Calu3 (cell line): ENCODE measurements around the gene SLC25A21. TPM values are rescaled to one million over a fixed set of nuclear protein-coding genes. Genes with fewer than 3 reads are reported as not detected.

ENCODE experiments used
- BruUV-seq: library from RNA; stranded (reverse); fragments of 400-500 nt; replicated peaks from 2 replicates; lab custom pipeline; 2021; lab: Mats Ljungman, UMichigan
- CTCF ChIA-PET: fragments of 300-600 bp; sonication (Branson Sonifier 250); formaldehyde crosslinking; loops from one replicate; lab custom pipeline; 2022; ENCODE audit warnings: antibody characterized with exemption; lab: Charles Lee
- DNase-seq: peaks from one replicate; pipeline ENCODE4 v3.0.0; 2022
- H3K27ac Mint-ChIP-seq: one replicate; pipeline ENCODE4 v1.8.0; 2022; ENCODE audit warnings: mixed read lengths; ENCODE audit not compliant: unreplicated experiment
- H3K27me3 Mint-ChIP-seq: one replicate; pipeline ENCODE4 v1.8.0; 2022; ENCODE audit warnings: mixed read lengths; ENCODE audit not compliant: unreplicated experiment
- H3K36me3 Mint-ChIP-seq: one replicate; pipeline ENCODE4 v1.8.0; 2022; ENCODE audit warnings: mild to moderate bottlenecking, moderate library complexity, mixed read lengths; ENCODE audit not compliant: insufficient read depth, unreplicated experiment
- H3K4me1 Mint-ChIP-seq: one replicate; pipeline ENCODE4 v1.8.0; 2022; ENCODE audit warnings: mild to moderate bottlenecking, low read depth, mixed read lengths; ENCODE audit not compliant: unreplicated experiment
- H3K4me3 Mint-ChIP-seq: one replicate; pipeline ENCODE4 v1.8.0; 2022; ENCODE audit warnings: mild to moderate bottlenecking, low read depth, moderate library complexity, mixed read lengths; ENCODE audit not compliant: unreplicated experiment
- H3K9me3 Mint-ChIP-seq: one replicate; pipeline ENCODE4 v1.8.0; 2022; ENCODE audit warnings: low read depth, mixed read lengths; ENCODE audit not compliant: unreplicated experiment
- CTCF ChIP-seq: fragments of 200-600 bp; IDR thresholded peaks from one replicate; pipeline ENCODE4 v1.8.0; 2022; ENCODE audit warnings: antibody characterized with exemption; ENCODE audit not compliant: unreplicated experiment
- intact Hi-C: fragments of 100-400 bp; cut with micrococcal nuclease; formaldehyde crosslinking; loops from one replicate; pipeline ENCODE4 v1.10.0; 2022; ENCODE audit not compliant: unreplicated experiment
- total RNA-seq: library from RNA; stranded (reverse); gene quantifications from 2 replicates; pipeline ENCODE4 v1.2.3, GENCODE V29; 2022

Gene SLC25A21
- total RNA-seq, 1 experiment from 2014 or later: 1.4 TPM

DNA sequence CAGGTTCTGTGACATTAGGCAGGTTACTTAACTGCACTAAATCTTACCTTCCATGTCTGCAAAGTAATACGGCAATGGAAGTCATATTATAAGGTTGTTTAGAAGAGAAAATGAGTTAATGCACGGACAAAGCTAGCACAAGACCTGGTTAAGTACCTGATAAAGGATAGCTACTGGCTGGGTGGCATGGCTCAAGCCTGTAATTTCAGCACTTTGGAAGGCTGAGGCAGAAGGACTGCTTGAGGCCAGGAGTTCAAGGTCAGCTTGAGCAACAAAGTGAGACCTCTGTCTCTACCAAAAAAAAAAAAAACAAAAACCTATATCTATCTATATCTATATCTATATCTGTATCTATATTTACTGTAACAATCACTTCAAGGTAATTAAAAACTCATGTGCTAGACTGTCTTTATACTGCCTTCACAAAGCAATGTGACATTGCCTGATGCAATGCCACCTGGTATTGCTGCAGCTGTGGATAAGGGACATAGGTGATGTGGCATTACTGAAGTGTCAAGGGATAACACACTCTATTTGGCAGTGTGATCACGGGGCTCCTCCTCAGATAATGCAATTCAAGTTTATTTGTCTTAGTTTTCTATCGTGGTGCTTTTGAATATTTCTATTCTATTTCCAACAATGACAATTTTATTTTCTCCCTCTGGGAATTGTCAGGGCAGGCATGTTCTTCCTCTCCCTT lies 403.6 kb downstream of the SLC25A21 start:
- H3K27ac Mint-ChIP-seq: no peak overlapping the region
- no peak for TF ChIP-seq CTCF
- H3K36me3 Mint-ChIP-seq: no peaks in the 10 kb centered on the region
- peaks cover 24% of the 10 kb centered on the region for H3K4me1 Mint-ChIP-seq
- BruUV-seq: no TSS peak
- intact Hi-C loops: no loop called here
- CTCF ChIA-PET: no interaction called here
- no peaks in the 10 kb centered on the region for H3K9me3 Mint-ChIP-seq
- H3K4me3 Mint-ChIP-seq: no peak overlapping the region
- no peaks in the 10 kb centered on the region for H3K27me3 Mint-ChIP-seq
- no peak for DNase-seq

DNA sequence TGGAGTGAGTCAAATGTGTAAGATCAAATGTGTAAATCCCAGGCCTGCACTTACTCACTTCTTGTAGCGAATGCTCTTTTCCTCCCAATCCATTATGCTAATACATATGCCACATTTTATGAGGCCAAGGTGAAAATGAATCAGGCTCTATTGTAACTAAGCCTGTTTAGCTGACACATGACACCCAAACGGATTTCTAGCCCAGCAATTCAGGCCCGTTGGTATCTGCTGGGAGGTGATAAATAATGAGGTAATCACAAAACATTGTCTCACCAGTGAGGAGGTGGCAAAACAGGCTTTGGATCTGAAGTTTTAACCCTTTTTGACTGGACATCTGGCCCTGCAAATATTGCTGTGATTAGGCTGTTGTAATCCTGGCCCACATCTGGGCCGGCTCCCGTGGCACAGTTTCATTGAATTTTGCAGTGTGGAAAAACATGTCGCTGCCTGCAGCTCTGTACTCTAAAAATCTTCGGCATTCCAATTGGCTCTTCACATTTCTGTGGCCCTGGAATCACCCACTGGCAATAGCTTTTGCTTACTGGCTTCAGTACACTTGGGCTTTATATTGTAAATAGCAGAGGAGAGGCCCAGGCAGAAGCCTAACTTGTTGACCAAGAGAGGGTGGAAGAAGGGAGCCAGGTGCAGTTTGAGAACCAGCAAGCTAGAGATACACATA lies 404.7 kb downstream of the SLC25A21 start:
- no peak overlapping the region for H3K27ac Mint-ChIP-seq
- no peaks in the 10 kb centered on the region for H3K36me3 Mint-ChIP-seq
- H3K4me1 Mint-ChIP-seq: peaks cover 31% of the 10 kb centered on the region
- no peaks in the 10 kb centered on the region for H3K27me3 Mint-ChIP-seq
- CTCF ChIA-PET: no interaction called here
- no peak overlapping the region for H3K4me3 Mint-ChIP-seq
- DNase-seq: peak; percentile 32
- intact Hi-C loops: no loop called here
- H3K9me3 Mint-ChIP-seq: no peaks in the 10 kb centered on the region
- no TSS peak for BruUV-seq
- TF ChIP-seq CTCF: no peak

DNA sequence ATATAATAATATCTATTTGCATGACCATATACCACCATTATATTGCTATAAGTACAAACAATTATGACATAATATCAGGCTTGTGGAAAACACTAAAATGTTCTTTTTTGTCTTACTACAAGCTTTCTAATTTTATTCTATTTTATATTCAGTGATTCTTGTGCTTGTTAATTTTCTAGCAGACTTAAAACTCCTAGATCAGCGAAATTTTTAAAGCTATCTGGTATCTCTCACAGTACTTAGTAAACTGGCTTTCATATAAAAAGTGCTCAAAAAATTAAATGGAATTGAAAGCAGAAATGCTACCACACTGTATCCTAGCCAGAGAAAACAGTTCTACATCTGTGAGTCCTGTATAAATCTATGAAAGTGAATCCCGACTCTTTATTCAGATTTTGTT lies 405.4 kb downstream of the SLC25A21 start:
- intact Hi-C loops: no loop called here
- CTCF ChIA-PET: no interaction called here
- H3K4me3 Mint-ChIP-seq: no peak overlapping the region
- BruUV-seq: no TSS peak
- DNase-seq: no peak
- no peak for TF ChIP-seq CTCF
- peaks cover 31% of the 10 kb centered on the region for H3K4me1 Mint-ChIP-seq
- H3K27me3 Mint-ChIP-seq: no peaks in the 10 kb centered on the region
- H3K36me3 Mint-ChIP-seq: no peaks in the 10 kb centered on the region
- H3K27ac Mint-ChIP-seq: no peak overlapping the region
- H3K9me3 Mint-ChIP-seq: no peaks in the 10 kb centered on the region

- H3K4me3 Mint-ChIP-seq: no peak overlapping the region
- no peaks in the 10 kb centered on the region for H3K36me3 Mint-ChIP-seq
- DNase-seq: no peak
- no peak for TF ChIP-seq CTCF
- BruUV-seq: no TSS peak
- CTCF ChIA-PET: interaction anchor here (0.6 to 0.7 kb wide), 2 partner anchors 17 to 971 kb away, joined by 4 read pairs; no protein-coding TSS in a partner anchor
- H3K27me3 Mint-ChIP-seq: no peaks in the 10 kb centered on the region
- H3K27ac Mint-ChIP-seq: no peak overlapping the region
- H3K9me3 Mint-ChIP-seq: peaks cover 3% of the 10 kb centered on the region
- H3K4me1 Mint-ChIP-seq: no peaks in the 10 kb centered on the region
- intact Hi-C loops: loop anchor here (10.0 kb wide), 1 partner anchor 357 kb away; no protein-coding TSS in a partner anchor
These were observed 414.4 kb downstream of the SLC25A21 start for GRCh38 chr14:36757734-36758601.
